ENCODE data around the gene ERG28.

Gene ERG28

GRCh38 chr14:75650253-75651058, 10.2 kb downstream of the ERG28 start:
- DNase-seq (no peak), ATAC-seq (replicated peaks) (no peak)
- Mint-ChIP-seq H3K4me1 (ENCODE audit: low read depth in 2 of 2) (no peaks in the 10 kb centered on the region), H3K27ac (no peak overlapping the region), H3K9me3 (no peaks in the 10 kb centered on the region), H3K27me3 (no peaks in the 10 kb centered on the region), H3K36me3 (ENCODE audit: insufficient read depth) (peaks cover 38% of the 10 kb centered on the region), H3K4me3 (no peak overlapping the region)

GRCh38 chr14:75649773-75650172, 10.9 kb downstream of the ERG28 start:
- Mint-ChIP-seq H3K27me3 (no peaks in the 10 kb centered on the region), H3K36me3 (ENCODE audit: insufficient read depth) (peaks cover 38% of the 10 kb centered on the region), H3K4me3 (no peak overlapping the region), H3K9me3 (no peaks in the 10 kb centered on the region), H3K4me1 (ENCODE audit: low read depth in 2 of 2) (no peaks in the 10 kb centered on the region), H3K27ac (no peak overlapping the region)
- DNase-seq: no peak
- ATAC-seq (replicated peaks): no peak

- Mint-ChIP-seq H3K4me1 (ENCODE audit: low read depth in 2 of 2) (no peaks in the 10 kb centered on the region), H3K27me3 (no peaks in the 10 kb centered on the region), H3K27ac (no peak overlapping the region), H3K4me3 (no peak overlapping the region), H3K36me3 (ENCODE audit: insufficient read depth) (peaks cover 38% of the 10 kb centered on the region), H3K9me3 (no peaks in the 10 kb centered on the region)
- ATAC-seq (replicated peaks) (no peak), DNase-seq (no peak)
Observed at GRCh38 chr14:75649337-75649736, 11.3 kb downstream of the ERG28 start.

GRCh38 chr14:75648066-75648838, 12.4 kb downstream of the ERG28 start:
- H3K9me3 Mint-ChIP-seq: no peaks in the 10 kb centered on the region
- no peaks in the 10 kb centered on the region for H3K27me3 Mint-ChIP-seq
- no peak overlapping the region for H3K4me3 Mint-ChIP-seq
- H3K4me1 Mint-ChIP-seq (ENCODE audit: low read depth in 2 of 2): no peaks in the 10 kb centered on the region
- peak overlapping the region in 1 of 2 donors; percentile 62 for H3K27ac Mint-ChIP-seq
- H3K36me3 Mint-ChIP-seq (ENCODE audit: insufficient read depth): peaks cover 41% of the 10 kb centered on the region
- no peak for ATAC-seq (replicated peaks)
- no peak for DNase-seq

- Mint-ChIP-seq H3K27me3 (no peaks in the 10 kb centered on the region), H3K4me1 (ENCODE audit: low read depth in 2 of 2) (no peaks in the 10 kb centered on the region), H3K36me3 (ENCODE audit: insufficient read depth) (peaks cover 35% of the 10 kb centered on the region), H3K4me3 (no peak overlapping the region), H3K27ac (no peak overlapping the region), H3K9me3 (no peaks in the 10 kb centered on the region)
- DNase-seq: no peak
- no peak for ATAC-seq (replicated peaks)
Observed at GRCh38 chr14:75647640-75648039, 13.0 kb downstream of the ERG28 start.

- no peaks in the 10 kb centered on the region for H3K4me1 Mint-ChIP-seq (ENCODE audit: low read depth in 2 of 2)
- H3K27me3 Mint-ChIP-seq: no peaks in the 10 kb centered on the region
- H3K27ac Mint-ChIP-seq: peak overlapping the region in 1 of 2 donors; percentile 36
- peaks cover 32% of the 10 kb centered on the region for H3K36me3 Mint-ChIP-seq (ENCODE audit: insufficient read depth)
- H3K4me3 Mint-ChIP-seq: no peak overlapping the region
- no peak for DNase-seq
- H3K9me3 Mint-ChIP-seq: no peaks in the 10 kb centered on the region
- ATAC-seq (replicated peaks): no peak
Observed at GRCh38 chr14:75646762-75647161, 13.9 kb downstream of the ERG28 start.

- Mint-ChIP-seq H3K36me3 (ENCODE audit: insufficient read depth) (peaks cover 15% of the 10 kb centered on the region), H3K27ac (no peak overlapping the region), H3K9me3 (no peaks in the 10 kb centered on the region), H3K27me3 (no peaks in the 10 kb centered on the region), H3K4me1 (ENCODE audit: low read depth in 2 of 2) (no peaks in the 10 kb centered on the region), H3K4me3 (no peak overlapping the region)
- no peak for ATAC-seq (replicated peaks)
- no peak for DNase-seq
Observed at GRCh38 chr14:75645056-75645455, 15.6 kb downstream of the ERG28 start.

GRCh38 chr14:75643985-75644384, 16.7 kb downstream of the ERG28 start:
- no peak overlapping the region for H3K27ac Mint-ChIP-seq
- ATAC-seq (replicated peaks) (no peak), DNase-seq (no peak)
- H3K27me3 Mint-ChIP-seq: no peaks in the 10 kb centered on the region
- no peak overlapping the region for H3K4me3 Mint-ChIP-seq
- H3K4me1 Mint-ChIP-seq (ENCODE audit: low read depth in 2 of 2): no peaks in the 10 kb centered on the region
- H3K9me3 Mint-ChIP-seq: no peaks in the 10 kb centered on the region
- peaks cover 9% of the 10 kb centered on the region for H3K36me3 Mint-ChIP-seq (ENCODE audit: insufficient read depth)

GRCh38 chr14:75640876-75641275, 19.8 kb downstream of the ERG28 start:
- Mint-ChIP-seq H3K27ac (no peak overlapping the region), H3K4me1 (ENCODE audit: low read depth in 2 of 2) (no peaks in the 10 kb centered on the region), H3K4me3 (no peak overlapping the region), H3K9me3 (no peaks in the 10 kb centered on the region), H3K27me3 (no peaks in the 10 kb centered on the region), H3K36me3 (ENCODE audit: insufficient read depth) (peaks cover 4% of the 10 kb centered on the region)
- DNase-seq (no peak), ATAC-seq (replicated peaks) (no peak)

GRCh38 chr14:75636100-75636692, 24.5 kb downstream of the ERG28 start:
- Mint-ChIP-seq H3K4me1 (ENCODE audit: low read depth in 2 of 2) (no peaks in the 10 kb centered on the region), H3K36me3 (ENCODE audit: insufficient read depth) (no peaks in the 10 kb centered on the region), H3K9me3 (no peaks in the 10 kb centered on the region), H3K4me3 (no peak overlapping the region), H3K27me3 (no peaks in the 10 kb centered on the region), H3K27ac (no peak overlapping the region)
- no peak for DNase-seq
- ATAC-seq (replicated peaks): no peak

- Mint-ChIP-seq H3K4me3 (no peak overlapping the region), H3K4me1 (ENCODE audit: low read depth in 2 of 2) (no peaks in the 10 kb centered on the region), H3K27me3 (no peaks in the 10 kb centered on the region), H3K27ac (no peak overlapping the region), H3K9me3 (no peaks in the 10 kb centered on the region), H3K36me3 (ENCODE audit: insufficient read depth) (no peaks in the 10 kb centered on the region)
- ATAC-seq (replicated peaks) (no peak), DNase-seq (no peak)
Observed at GRCh38 chr14:75634848-75635247, 25.8 kb downstream of the ERG28 start.

GRCh38 chr14:75631453-75631831, 29.2 kb downstream of the ERG28 start:
- Mint-ChIP-seq H3K27ac (no peak overlapping the region), H3K4me3 (no peak overlapping the region), H3K4me1 (ENCODE audit: low read depth in 2 of 2) (no peaks in the 10 kb centered on the region), H3K27me3 (no peaks in the 10 kb centered on the region), H3K36me3 (ENCODE audit: insufficient read depth) (no peaks in the 10 kb centered on the region), H3K9me3 (no peaks in the 10 kb centered on the region)
- no peak for ATAC-seq (replicated peaks)
- no peak for DNase-seq

- Mint-ChIP-seq H3K27ac (no peak overlapping the region), H3K36me3 (ENCODE audit: insufficient read depth) (no peaks in the 10 kb centered on the region), H3K27me3 (no peaks in the 10 kb centered on the region), H3K4me1 (ENCODE audit: low read depth in 2 of 2) (no peaks in the 10 kb centered on the region), H3K4me3 (no peak overlapping the region), H3K9me3 (no peaks in the 10 kb centered on the region)
- no peak for DNase-seq
- ATAC-seq (replicated peaks): no peak
Observed at GRCh38 chr14:75630695-75631452, 29.8 kb downstream of the ERG28 start.

Data from effector memory CD8-positive, alpha-beta T cell (primary cell).